Testis (tissue), 2 donors: Measurements from ENCODE around the gene CACNA2D1.

Source experiments
- POLR2A ChIP-seq: fragments of 450-650 bp; IDR thresholded peaks from one replicate; pipeline ENCODE4 v1.6.1; 2017; ENCODE audit warnings: antibody characterized with exemption, mild to moderate bottlenecking, moderate library complexity
- TF ChIP-seq, protein P1 (sequence below), 3 experiments: fragments of 450-650 bp in 2 of 3; fragments of 200-600 bp in 1 of 3; sonication (generic) in 1 of 3; IDR thresholded peaks; one replicate each; pipeline ENCODE4 v1.5.1; 2016 to 2019; ENCODE audit warnings: antibody characterized with exemption in 3 of 3, mild to moderate bottlenecking in 2 of 3, moderate library complexity in 1 of 3

DNA sequence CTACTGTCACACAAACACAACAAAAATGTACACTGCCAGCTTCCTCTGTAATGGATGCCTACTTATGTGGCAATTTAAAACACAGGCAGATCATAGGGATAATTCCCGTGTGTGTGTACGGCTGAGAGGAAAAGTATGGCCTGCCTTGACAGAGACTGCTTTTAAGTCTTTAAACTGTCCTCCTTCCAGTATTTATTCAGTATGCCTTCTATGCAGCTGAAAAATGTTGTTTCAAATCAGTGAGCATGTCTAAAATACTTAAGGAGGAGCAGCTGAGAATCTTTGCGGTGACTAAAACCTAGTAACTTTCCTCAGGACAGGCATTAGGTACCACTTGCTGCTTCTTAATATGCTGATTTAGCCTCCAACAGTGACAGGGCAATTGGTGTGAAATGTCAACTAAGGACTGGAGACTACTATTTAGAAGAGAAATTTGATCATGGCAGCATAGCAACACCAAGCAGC, 126.3 kb downstream of the CACNA2D1 start:
- TF ChIP-seq, protein P1, sequence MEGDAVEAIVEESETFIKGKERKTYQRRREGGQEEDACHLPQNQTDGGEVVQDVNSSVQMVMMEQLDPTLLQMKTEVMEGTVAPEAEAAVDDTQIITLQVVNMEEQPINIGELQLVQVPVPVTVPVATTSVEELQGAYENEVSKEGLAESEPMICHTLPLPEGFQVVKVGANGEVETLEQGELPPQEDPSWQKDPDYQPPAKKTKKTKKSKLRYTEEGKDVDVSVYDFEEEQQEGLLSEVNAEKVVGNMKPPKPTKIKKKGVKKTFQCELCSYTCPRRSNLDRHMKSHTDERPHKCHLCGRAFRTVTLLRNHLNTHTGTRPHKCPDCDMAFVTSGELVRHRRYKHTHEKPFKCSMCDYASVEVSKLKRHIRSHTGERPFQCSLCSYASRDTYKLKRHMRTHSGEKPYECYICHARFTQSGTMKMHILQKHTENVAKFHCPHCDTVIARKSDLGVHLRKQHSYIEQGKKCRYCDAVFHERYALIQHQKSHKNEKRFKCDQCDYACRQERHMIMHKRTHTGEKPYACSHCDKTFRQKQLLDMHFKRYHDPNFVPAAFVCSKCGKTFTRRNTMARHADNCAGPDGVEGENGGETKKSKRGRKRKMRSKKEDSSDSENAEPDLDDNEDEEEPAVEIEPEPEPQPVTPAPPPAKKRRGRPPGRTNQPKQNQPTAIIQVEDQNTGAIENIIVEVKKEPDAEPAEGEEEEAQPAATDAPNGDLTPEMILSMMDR (IDR thresholded peaks at IDR 0.05): no peak
- no peak for TF ChIP-seq POLR2A
